Fibroblast of skin of back (primary cell): ENCODE results near the gene KRTAP1-3.
"Not testable (repeated sequence)": the region's sequence is repeated elsewhere in the genome, so short reads cannot be mapped to it uniquely, and the experiment has no call there.

ENCODE experiments used
- DNase-seq: peaks from one replicate; pipeline ENCODE4 v3.0.0-alpha.2; 2013

KRTAP1-3 gene

GRCh38 chr17:41054025-41054424 lies 19.4 kb upstream of the KRTAP1-3 start:
- no peak for DNase-seq

DNA sequence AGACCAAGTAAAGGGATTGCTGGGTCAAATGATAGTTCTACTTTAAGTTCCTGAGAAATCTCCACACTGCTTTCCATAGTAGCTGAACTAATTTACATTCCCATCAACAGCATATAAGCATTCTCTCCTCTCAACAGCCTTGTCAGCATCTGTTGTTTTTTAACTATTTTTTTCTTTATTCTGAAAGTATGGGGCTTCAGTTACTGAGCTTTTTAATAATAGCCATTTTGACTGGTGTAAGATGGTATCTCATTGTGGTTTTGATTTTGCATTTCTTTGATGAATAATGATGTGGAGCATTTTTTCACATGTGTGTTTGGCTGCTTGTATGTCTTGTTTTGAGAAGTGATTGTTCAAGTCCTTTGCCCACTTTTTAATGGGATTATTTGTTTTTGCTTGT lies 17.9 kb upstream of the KRTAP1-3 start:
- peak; percentile 52 for DNase-seq

- peak; percentile 92 for DNase-seq
Observed at GRCh38 chr17:41049110-41049509, 14.4 kb upstream of the KRTAP1-3 start.

- peak; percentile 91 for DNase-seq
Observed at GRCh38 chr17:41048441-41048840, 13.8 kb upstream of the KRTAP1-3 start.

DNA sequence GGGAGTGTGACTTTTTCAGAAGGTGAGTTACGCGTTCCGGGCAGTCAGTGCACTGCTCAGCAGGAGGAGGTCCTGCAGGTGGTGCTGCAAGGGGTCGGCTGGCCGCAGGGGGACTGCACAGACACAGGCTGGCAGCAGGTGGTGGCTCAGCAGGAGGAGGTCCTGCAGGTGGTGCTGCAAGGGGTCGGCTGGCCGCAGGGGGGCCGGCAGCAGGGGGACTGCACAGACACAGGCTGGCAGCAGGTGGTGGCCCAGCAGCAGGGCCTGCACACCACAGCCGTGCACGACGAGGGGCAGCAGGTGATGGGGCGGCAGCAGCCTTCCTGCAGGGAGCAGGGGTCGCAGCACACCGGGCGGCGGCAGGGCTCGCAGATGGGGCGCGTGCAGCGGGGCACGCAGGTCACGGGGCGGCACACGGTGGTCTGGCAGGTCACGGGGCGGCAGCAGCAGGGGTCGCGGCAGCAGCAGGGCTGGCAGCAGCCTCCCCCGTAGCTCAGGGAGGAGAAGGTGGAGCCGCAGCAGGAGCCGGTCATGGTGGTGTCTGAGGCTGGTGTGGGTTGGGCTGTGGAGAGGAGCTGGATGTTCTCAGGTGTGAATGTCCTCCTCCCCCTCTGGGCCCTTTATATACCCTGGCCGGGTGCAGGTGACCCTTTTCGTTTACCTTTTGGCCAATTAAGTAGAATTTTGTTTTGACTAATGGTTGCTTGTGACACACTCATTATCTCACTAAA lies 12.2 kb upstream of the KRTAP1-3 start, which contains the start of gene KRTAP2-1:
TSS of gene KRTAP2-1 (minus strand) at position 582 of the 731 bp plus-strand sequence. CDS start at position 533, 49 bp downstream.
- DNase-seq: not testable (repeated sequence)

- DNase-seq: no peak
Observed at GRCh38 chr17:41042953-41043352, 8.3 kb upstream of the KRTAP1-3 start.

GRCh38 chr17:41040783-41041571 lies 6.3 kb upstream of the KRTAP1-3 start, which contains the start of gene KRTAP1-1:
Gene KRTAP1-1, minus strand, starts transcription at chr17:41041450. Its CDS starts 53 bp downstream, at chr17:41041397.
- peak; percentile 31 for DNase-seq

DNA sequence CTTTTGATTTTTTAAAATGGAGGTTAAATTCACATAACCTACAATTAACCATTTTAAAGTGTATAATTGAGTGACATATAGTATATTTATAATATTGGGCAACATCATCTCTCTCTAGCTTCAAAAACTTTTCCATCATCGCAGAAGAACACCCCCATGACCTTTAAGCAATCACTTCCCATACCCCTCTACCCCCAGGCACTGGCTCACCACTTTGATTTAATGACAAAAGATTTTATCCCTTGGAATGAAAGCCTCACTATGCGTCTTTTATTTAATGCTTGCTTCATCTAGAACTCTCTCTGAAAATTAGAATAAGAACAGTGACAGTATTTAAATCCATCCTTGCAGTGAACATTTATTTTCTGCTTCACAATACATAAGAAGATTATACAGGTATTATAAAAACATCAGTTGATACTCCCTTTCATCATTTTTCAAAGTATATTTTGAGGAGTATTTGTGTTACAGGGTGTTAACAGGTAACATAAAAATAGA lies 3.2 kb upstream of the KRTAP1-3 start:
- DNase-seq: no peak

DNA sequence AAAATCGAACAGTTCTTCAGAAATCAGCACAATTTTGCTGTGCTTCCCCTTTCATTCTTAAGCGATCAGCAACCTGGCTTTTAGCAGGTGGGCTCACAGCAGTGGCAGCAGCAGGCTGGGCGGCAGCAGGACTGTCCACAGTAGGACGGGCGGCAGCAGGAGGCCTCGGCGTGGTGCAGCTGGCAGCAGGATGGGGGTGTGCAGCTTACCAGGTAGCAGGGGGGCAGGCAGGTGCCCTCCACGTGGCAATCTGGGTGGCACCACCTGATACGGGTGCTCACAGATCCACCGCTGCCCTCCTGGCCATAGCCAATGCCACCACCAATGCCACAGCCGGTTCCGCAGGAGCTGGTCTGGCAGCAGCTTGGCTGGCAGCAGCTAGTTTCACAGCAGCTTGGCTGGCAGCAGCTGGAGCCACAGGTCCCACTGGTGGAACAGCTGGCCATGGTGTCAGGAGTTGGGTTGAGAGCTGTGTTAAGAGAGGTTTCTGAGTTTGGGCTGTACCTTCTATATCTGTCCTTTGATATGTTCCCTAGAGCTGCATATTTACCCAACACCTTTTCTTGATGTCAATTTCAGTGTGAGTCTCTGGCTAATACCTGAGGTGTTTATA lies 4.9 kb downstream of the KRTAP1-3 start, which contains the start of gene KRTAP1-4:
TSS of gene KRTAP1-4 (minus strand) at position 563 of the 613 bp plus-strand sequence. CDS start at position 446, 117 bp downstream.
- no peak for DNase-seq

DNA sequence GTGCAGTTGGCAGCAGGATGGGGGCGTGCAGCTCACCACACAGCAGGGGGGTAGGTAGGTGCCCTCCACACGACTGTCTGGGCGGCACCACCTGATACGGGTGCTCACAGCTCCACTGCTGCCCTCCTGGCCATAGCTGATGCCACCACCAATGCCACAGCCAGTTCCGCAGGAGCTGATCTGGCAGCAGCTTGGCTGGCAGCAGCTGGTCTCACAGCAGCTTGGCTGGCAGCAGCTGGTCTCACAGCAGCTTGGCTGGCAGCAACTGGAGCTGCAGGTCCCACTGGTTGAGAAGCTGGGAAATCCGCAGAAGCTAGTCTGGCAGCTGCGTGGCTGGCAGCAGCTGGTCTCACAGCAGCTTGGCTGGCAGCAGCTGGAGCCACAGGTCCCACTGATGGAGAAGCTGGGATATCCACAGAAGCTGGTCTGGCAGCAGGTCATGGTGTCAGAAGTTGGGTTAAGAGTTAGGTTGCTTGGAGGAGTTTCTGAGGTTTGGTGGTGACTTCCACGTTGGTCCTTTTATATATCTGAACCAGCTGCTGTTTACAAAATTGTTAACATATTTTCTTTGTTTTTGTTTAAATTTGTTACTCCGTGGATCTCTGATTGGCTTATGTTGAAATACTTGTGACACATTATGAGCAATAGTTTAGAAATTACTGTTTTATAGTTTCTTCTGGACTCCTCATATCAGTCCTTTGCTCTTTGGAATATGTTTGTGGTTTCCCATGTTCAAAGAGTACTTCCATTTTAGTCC lies 7.8 kb downstream of the KRTAP1-3 start, which contains the start of gene KRTAP1-5:
TSS of gene KRTAP1-5 (minus strand) at position 494 of the 757 bp plus-strand sequence. CDS start at position 441, 53 bp downstream.
- peak; percentile 80 for DNase-seq

GRCh38 chr17:41024697-41025096 lies 10.0 kb downstream of the KRTAP1-3 start:
- DNase-seq: peak; percentile 71

DNA sequence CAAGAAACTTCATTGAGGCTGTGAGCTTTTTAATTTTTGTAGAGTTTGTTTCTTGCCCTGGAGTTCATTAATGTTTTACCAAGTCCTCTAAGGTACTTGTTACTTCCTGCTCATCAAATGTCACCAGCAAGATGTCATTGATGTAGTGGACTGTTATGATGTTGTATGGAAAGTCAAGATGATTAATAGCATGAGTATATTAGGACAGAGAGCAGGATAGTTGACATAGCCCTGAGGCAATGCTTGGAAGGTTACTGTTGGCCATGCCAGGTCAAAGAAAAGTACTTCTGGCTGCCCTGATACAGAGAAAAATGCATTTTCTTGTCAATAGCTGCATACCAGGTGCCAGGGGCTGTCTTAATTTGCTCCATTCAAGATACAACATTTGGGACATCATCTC lies 14.3 kb downstream of the KRTAP1-3 start:
- no peak for DNase-seq

DNA sequence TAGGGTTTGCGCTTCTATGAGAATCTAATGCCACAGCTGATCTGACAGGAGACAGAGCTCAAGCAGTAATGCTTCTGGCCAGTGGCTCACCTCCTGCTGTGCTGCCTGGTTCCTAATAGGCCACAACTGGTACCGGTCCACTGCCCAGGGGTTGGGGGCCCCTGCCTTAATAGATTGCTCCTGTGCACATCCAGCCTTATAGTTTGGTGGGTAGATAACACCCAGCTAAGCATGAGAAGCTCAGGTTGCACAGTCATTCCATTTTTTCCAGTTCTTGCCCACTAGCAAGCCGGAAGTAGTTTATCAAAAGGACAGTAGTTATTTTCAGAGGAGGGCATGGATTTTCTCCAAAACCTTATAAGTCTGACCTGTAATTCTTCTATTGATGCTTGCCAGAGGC lies 15.3 kb downstream of the KRTAP1-3 start:
- no peak for DNase-seq

GRCh38 chr17:41018541-41018940 lies 16.1 kb downstream of the KRTAP1-3 start:
- no peak for DNase-seq

DNA sequence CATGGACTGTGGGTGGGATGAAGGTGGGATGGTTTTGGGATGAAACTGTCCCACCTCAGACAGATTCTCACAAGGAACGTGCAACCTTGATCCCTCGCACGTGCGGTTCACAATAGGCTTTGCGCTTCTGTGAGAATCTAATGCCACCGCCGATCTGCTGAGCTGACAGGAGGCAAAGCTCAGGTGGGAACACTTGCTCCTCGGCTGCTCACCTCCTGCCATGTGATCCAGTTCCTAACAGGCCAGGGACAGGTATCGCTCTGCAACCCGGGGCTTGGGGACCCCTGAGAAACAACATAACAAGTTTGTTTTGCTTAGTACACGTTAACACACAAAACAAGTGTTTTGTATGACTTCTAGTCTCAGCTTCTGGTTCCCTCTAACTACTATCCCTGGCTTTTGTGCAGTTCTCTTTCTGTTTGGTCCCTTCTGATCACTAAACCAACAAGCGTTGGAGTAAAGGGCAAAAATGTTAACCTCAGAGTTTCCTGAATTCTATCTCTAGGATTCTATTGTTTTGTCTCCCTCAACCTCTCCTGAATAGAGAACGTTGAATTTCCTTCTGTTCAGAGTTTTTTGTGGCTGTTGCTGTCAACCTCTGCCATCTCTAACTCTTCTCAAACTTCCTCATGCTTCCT lies 18.0 kb downstream of the KRTAP1-3 start:
- no peak for DNase-seq

DNA sequence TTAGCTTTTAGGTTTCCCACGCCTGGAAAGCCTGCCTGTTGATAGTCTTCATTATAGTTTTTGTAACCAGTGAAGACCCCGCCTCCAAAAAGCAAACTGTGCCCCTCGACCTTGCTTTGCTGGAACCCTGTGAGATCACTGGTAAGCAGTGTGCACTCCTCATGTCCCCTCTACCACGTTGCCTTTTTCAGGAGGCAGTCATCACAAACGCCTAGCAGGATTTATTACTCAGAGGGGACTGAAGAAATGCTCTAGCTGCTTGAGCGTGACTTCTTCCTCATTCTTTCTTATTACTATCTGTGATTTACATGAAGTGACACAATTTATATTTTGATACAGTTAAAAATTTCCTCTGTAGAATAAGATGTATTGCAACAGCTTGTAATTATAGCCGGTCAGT lies 19.2 kb downstream of the KRTAP1-3 start:
- peak; percentile 13 for DNase-seq

DNA sequence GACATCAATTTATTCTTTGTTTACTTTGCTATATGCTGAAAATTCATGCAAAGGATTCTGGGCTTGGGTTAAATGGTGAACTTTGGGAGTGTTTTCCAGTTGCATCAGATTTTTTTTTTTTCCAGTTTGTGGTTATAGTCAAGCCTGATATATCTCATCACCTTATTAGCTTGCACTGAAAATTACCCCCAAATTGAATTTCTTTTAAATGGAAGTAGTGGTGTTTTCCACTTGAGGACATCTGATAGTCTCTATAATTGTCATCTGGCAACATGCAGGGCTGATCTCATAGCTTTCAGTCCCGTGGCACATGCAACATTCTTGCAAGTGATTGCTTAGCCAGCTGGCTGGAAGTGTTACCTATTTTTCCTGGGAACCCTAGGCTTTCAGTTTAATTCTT lies 21.1 kb downstream of the KRTAP1-3 start:
- DNase-seq: peak; percentile 34

DNA sequence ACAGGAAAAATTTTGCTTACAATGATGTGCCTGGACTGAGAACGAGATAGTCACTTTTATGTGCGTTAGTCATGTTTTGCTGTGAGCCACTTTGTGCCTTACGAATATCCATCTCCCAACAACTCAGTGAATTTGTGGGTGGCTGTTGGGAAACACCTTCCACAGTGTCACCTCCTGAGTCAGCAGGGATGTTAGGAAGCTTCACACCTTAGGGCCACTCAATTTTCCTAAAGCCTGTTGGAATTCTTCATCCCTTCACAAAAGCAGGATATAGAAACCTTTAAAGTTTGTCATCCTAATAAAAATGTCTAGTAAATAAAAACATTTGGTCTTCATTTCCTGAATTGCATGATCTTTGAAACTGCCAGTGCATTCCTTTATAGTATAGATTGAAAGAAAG lies 21.5 kb downstream of the KRTAP1-3 start:
- no peak for DNase-seq

DNA sequence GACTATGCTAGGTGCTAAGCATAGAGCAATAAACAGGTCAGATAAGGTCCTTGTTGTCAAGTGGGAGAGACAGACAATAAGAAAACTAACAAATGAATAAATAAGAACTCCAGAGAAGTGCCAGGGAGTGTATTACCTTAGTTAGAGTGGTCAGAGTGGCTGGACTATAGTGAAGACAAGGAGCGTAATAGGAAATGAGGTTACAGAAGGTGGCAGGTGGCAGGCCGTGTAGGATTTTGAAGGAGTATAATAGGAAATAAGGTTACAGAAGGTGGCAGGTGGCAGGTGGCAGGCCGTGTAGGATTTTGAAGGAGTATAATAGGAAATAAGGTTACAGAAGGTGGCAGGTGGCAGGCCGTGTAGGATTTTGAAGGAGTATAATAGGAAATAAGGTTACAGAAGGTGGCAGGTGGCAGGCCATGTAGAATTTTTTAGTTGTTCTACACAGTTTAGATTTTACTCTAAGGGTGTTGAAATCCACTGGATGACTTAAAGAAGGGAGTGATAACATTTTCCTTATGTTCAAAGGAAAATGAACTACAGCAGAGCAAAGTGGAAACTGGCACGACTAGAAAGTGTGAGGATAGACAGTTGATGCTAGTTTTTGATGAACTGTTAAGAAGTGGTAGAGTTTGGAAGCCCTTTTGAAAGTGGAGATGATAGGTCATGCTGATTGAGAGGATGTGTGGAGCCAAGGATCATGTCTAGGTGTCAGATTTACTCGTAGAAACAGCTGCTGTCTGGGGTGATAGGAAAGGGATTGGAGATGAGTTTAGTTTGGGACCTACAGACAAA lies 22.2 kb downstream of the KRTAP1-3 start:
- no peak for DNase-seq

GRCh38 chr17:41010441-41010840 lies 24.2 kb downstream of the KRTAP1-3 start:
- DNase-seq: no peak

DNA sequence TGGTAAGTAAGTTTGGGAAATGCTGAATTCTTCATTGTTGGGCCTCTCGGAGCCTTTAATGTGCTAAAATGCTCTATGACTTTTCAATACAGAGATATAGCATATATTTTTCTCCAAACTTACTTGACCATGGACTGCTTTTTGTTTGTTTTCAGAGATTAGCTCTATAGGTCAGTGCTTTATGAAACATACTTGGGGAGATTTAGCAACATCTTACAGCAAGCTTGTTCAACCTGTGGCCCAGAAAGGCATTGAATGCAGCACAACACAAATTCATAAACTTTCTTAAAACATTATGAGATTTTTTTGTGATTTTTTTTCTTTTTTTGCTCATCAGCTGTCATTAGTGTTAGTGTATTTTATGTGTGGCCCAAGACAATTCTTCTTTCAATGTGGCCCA lies 24.7 kb downstream of the KRTAP1-3 start:
- DNase-seq: no peak
